H54 (cell line): ENCODE data around the gene CCDC88A.
"Not testable (repeated sequence)": the region's sequence is repeated elsewhere in the genome, so short reads cannot be mapped to it uniquely, and the experiment has no call there.

ENCODE experiments used
- DNase-seq: peaks from one replicate; pipeline ENCODE4 v3.0.0; 2011; ENCODE audit warnings: low spot score, mixed read lengths; ENCODE audit not compliant: insufficient read length
- FAIRE-seq: peaks from 3 replicates; lab custom pipeline; 2011; peaks lifted over from hg19 to GRCh38; lab: Jason Lieb, UNC
- POLR2A ChIP-seq: IDR thresholded peaks from 2 replicates; pipeline ENCODE4 v1.6.1; 2011; ENCODE audit warnings: low read depth, mild to moderate bottlenecking, low read length

Gene CCDC88A

GRCh38 chr2:55415300-55415699 is 4.4 kb downstream of the CCDC88A start:
- FAIRE-seq (no peak), DNase-seq (no peak)
- TF ChIP-seq POLR2A: no peak

- no peak for TF ChIP-seq POLR2A
- FAIRE-seq: no peak
- DNase-seq: no peak
Measured at GRCh38 chr2:55408918-55409868, 10.5 kb downstream of the CCDC88A start.

- DNase-seq (no peak), FAIRE-seq (peak; percentile 27)
- no peak for TF ChIP-seq POLR2A
Measured at GRCh38 chr2:55408098-55408882, 11.4 kb downstream of the CCDC88A start.

DNA sequence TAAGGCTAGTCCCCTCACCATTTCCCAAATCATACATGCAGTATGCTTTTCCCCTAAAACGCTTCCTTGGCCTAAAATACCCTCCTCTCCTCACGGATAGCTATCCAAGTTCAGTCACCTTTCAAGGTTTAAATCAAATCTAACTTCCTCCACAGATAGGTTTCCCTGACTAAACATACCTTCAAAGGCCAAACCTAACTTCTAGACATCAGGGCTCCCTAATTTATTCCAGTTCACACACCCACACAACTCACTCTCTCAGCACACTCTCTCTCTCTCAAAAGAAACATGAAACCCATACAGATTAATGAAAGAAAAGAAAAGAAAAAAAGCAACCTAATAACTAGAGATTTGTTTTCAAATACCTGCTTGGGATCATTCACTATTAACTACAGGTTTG is 14.5 kb downstream of the CCDC88A start:
- FAIRE-seq (no peak), DNase-seq (no peak)
- TF ChIP-seq POLR2A: no peak

DNA sequence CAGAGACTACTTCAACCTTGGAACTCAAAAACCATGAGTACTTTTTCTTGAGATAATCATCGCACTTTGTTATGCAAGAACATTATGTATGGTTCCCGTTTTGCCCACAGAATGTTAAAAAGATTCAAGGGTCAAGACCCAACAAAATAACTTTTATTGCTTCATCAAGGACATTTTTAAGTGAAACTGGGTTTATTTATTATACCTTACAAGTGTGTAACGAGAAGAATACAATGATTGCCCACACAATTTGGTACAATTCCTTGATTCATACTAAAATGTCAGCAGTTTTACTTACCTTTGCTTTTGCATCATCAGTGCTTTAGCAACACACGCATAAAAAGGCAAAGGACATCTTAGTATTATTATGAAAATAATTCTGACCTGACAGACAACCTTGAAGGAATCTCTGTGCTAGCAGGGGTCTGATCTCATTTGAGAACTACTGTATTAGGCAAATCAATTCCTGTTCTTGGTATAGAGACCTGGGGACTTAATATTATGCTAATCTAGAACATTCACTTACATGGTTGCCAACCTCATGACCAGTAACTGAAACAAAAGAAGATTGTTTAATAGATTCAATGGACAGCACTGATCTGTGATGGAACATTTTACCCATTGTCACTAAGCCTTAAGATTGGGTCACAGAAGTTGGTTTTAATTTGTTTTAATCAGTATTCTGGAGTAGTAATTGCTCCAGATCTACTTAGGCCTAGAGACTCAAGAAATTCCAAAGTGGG is 16.2 kb downstream of the CCDC88A start:
- TF ChIP-seq POLR2A: no peak
- DNase-seq: no peak
- FAIRE-seq: peak; percentile 45

GRCh38 chr2:55401124-55401523 is 18.5 kb downstream of the CCDC88A start:
- no peak for TF ChIP-seq POLR2A
- DNase-seq (no peak), FAIRE-seq (no peak)

GRCh38 chr2:55400332-55400731 is 19.3 kb downstream of the CCDC88A start:
- DNase-seq (no peak), FAIRE-seq (peak; percentile 45)
- TF ChIP-seq POLR2A: no peak

DNA sequence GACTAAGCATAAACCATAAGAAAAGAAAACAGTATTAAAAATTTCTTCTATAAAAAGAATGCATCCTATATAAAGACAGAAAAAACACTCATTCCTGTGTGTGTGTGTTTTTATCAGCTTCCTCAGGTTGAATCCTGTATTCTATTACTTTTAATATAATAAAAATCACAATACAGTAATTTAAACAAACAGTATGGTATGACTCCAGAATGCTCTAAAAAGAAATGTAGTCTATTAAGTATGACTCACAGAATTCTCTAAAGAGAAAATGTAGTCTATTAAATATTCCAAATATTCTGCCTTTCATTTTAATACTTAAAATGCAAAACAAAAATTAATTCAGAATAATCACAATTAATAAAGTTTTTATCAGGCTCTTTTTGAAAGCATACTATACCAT is 19.8 kb downstream of the CCDC88A start:
- no peak for TF ChIP-seq POLR2A
- FAIRE-seq (no peak), DNase-seq (no peak)

DNA sequence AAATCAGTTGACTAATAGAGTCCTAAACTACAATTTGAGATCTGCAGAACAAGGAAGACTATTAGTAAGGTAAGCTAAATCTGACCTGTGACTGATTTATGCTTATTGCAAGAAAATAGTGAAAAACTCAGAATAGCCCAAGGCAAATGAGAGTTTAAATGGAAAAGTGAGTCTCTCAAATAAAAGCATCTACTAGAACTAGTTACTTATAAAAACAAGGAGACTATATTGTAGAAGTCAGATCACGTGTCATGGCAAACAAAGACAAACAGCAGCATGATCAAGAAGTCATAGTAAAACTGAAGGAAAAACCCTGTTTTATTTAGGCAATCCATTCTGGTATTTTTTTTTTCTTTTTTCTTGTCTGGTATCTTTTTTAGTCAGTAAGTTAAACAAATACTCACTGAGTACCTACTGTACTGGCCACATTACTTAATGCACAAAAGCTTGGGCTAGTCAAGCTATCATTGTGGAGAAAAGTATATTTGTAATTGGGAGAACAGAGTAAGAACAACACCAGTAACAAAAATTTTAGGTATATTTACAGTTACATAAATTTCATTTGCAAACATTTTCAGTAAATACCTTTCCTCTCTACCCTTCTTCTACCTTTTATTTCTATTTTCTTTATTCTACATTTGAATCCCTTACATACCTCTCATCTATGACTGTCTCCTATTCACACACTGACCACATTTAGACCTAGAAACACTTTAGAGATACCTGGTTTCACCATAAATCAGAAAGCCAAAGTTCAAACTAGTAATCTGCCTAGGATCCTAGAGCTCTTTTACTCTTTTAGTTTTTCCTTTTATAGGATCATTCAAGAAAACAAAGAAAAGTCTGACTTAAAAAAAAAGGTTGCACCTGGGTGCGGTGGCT is 23.7 kb downstream of the CCDC88A start:
- TF ChIP-seq POLR2A: no peak
- FAIRE-seq (peak; percentile 6), DNase-seq (no peak)

GRCh38 chr2:55391615-55392242 is 27.9 kb downstream of the CCDC88A start:
- no peak for DNase-seq
- TF ChIP-seq POLR2A: no peak
- FAIRE-seq: peak; percentile 41

DNA sequence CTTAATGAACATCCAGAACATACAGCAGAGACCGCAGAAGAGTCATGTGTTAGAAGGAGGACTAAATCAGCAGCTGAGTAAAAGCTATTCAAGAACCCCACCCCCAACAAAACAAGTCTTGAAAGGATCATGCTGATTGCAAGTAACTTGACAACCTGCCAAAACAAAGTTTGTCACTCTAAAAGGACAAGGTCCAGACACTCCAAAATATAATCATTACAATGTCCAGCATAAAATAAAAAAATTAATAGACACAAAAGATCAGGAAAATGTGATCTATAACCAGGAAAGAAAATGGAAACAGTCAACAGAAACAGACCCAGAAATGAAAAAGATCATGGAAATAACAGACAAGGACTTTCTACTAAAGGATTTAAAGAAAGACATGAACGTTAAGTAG is 28.5 kb downstream of the CCDC88A start:
- no peak for TF ChIP-seq POLR2A
- DNase-seq (no peak), FAIRE-seq (no peak)

GRCh38 chr2:55385516-55385915 is 34.1 kb downstream of the CCDC88A start:
- FAIRE-seq, DNase-seq: not testable (repeated sequence)
